WTC11 (cell line): ENCODE results near the gene TRIM3.

Source experiments
- ATF2 ChIP-seq: sonication (generic); formaldehyde crosslinking; IDR thresholded peaks from 2 replicates; pipeline ENCODE4 v1.8.1; 2022; ENCODE audit warnings: low read depth, missing genetic modification reagents, borderline replicate concordance
- ATF6 ChIP-seq: sonication (generic); formaldehyde crosslinking; IDR thresholded peaks from 2 replicates; pipeline ENCODE4 v1.8.1; 2023; ENCODE audit warnings: mild to moderate bottlenecking, missing genetic modification reagents
- CTCF ChIP-seq: fragments of 200-600 bp; IDR thresholded peaks from 2 replicates; pipeline ENCODE4 v1.8.0; 2022; ENCODE audit warnings: antibody characterized with exemption
- E2F4 ChIP-seq: sonication (generic); formaldehyde crosslinking; IDR thresholded peaks from 2 replicates; pipeline ENCODE4 v1.8.1; 2022; ENCODE audit warnings: low read depth, mild to moderate bottlenecking, moderate library complexity, missing genetic modification reagents, borderline replicate concordance
- ESRRA ChIP-seq: sonication (generic); formaldehyde crosslinking; IDR thresholded peaks from 2 replicates; pipeline ENCODE4 v1.8.1; 2022; ENCODE audit warnings: mild to moderate bottlenecking, missing genetic modification reagents, borderline replicate concordance
- FOXP1 ChIP-seq: sonication (generic); formaldehyde crosslinking; IDR thresholded peaks from 2 replicates; pipeline ENCODE4 v1.8.0; 2022; ENCODE audit warnings: missing genetic modification reagents, mild to moderate bottlenecking, moderate library complexity, borderline replicate concordance
- FOXP4 ChIP-seq: sonication (generic); formaldehyde crosslinking; IDR thresholded peaks from 2 replicates; pipeline ENCODE4 v1.8.0; 2022; ENCODE audit warnings: mild to moderate bottlenecking, missing genetic modification reagents
- JUN ChIP-seq: sonication (generic); formaldehyde crosslinking; IDR thresholded peaks from 2 replicates; pipeline ENCODE4 v1.8.0; 2023; ENCODE audit warnings: mild to moderate bottlenecking, missing genetic modification reagents
- MAX ChIP-seq: sonication (generic); formaldehyde crosslinking; IDR thresholded peaks from 2 replicates; pipeline ENCODE4 v1.8.0; 2022; ENCODE audit warnings: mild to moderate bottlenecking, missing genetic modification reagents
- SP1 ChIP-seq: sonication (generic); formaldehyde crosslinking; conservative IDR thresholded peaks from 2 replicates; pipeline ENCODE4 v1.8.1; 2022; ENCODE audit warnings: missing genetic modification reagents
- USF1 ChIP-seq: sonication (generic); formaldehyde crosslinking; IDR thresholded peaks from 2 replicates; pipeline ENCODE4 v1.8.0; 2022; ENCODE audit warnings: mild to moderate bottlenecking, missing genetic modification reagents
- ZNF232 ChIP-seq: sonication (generic); formaldehyde crosslinking; IDR thresholded peaks from 2 replicates; pipeline ENCODE4 v1.8.0; 2022; ENCODE audit warnings: mild to moderate bottlenecking, missing genetic modification reagents
- ZNF281 ChIP-seq: sonication (generic); formaldehyde crosslinking; IDR thresholded peaks from 2 replicates; pipeline ENCODE4 v1.8.0; 2023; ENCODE audit warnings: mild to moderate bottlenecking, missing genetic modification reagents

- TF ChIP-seq CTCF (no peak), ATF2 (no peak), FOXP4 (no peak), ATF6 (no peak), FOXP1 (CRISPR knock-in tag) (no peak), USF1 (CRISPR knock-in tag) (no peak), JUN (CRISPR knock-in tag) (no peak), E2F4 (CRISPR knock-in tag) (no peak), ZNF281 (no peak), MAX (CRISPR knock-in tag) (no peak), SP1 (CRISPR knock-in tag) (no peak), ESRRA (CRISPR knock-in tag) (no peak), ZNF232 (CRISPR knock-in tag) (no peak)
Measured at GRCh38 chr11:6476571-6476970, 2.8 kb upstream of the TRIM3 start.
